ENCODE results near the gene PLIN1.
"Not testable (repeated sequence)": the region's sequence is repeated elsewhere in the genome, so short reads cannot be mapped to it uniquely, and the experiment has no call there.

Gene PLIN1, protein sequence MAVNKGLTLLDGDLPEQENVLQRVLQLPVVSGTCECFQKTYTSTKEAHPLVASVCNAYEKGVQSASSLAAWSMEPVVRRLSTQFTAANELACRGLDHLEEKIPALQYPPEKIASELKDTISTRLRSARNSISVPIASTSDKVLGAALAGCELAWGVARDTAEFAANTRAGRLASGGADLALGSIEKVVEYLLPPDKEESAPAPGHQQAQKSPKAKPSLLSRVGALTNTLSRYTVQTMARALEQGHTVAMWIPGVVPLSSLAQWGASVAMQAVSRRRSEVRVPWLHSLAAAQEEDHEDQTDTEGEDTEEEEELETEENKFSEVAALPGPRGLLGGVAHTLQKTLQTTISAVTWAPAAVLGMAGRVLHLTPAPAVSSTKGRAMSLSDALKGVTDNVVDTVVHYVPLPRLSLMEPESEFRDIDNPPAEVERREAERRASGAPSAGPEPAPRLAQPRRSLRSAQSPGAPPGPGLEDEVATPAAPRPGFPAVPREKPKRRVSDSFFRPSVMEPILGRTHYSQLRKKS

DNA sequence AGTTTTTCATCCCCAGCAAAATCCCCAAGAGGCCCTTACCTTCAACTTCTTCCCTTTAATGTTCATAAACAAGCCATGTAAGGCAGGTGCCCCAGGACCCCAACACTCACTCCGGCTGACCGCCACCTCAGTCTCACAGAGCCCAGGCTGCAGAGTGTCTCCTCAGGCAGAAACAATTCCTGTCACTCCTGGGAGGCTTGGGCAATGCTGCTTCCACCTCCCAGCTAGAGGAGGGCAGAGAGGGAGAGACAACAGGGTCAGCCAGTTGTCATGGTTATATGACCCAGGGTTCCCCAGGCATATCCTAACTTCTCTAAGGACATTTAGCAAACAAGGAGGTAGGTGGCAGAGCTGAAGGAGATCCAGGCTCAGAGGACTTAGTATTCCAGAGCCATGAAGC, at the start of gene PLIN1:
Gene PLIN1, minus strand, starts transcription at position 156 of the 400 bp plus-strand sequence. CDS start 1,878 bp downstream, outside the sequence.
- DNase-seq (ENCODE audit: low read depth, low spot score) = no peak
- no peak within 1 kb of the TSS for H3K27ac ChIP-seq

DNA sequence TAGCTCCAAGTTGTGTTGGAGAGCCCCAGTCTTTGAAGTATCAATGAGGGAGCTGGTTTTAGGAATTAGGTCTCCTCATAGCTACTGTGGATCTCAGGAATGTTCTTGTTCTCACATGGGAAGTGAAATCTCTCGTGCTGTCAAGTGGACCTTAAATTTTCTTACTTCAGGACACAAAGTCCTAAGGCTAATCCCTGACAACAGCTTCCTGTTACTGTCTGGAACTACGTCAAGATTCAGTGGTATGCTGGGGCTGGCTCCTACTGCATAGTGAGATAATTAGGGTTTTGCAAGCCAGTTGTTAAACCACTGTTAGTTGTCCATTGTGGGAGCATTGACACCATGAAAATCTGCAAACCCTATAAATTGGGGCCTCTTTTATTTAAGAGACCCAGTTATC, 49.1 kb upstream of the PLIN1 start:
- no peak for DNase-seq (ENCODE audit: low read depth, low spot score)

DNA sequence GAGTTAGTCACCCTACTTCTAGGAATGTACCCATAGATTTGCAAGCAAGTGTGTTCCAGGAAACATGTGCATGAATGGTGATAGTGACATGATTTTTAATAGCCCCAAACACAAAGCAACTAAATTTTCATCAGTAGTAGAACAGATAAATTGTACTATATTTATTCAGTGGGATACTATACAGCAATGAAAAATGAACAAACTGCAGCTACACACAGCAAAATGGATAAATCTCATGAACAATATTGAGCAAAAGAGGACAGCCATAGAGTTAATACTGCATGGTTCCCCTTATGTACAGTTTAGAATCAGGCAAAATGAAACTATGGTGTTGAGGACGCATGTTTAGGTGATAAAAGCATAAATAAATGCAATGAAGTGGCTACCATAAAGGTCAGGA, 45.9 kb upstream of the PLIN1 start:
- H3K27ac ChIP-seq = no peak overlapping the region

More for the DNA sequence above, 49.1 kb upstream of the PLIN1 start:
- no peak overlapping the region for H3K27ac ChIP-seq

DNA sequence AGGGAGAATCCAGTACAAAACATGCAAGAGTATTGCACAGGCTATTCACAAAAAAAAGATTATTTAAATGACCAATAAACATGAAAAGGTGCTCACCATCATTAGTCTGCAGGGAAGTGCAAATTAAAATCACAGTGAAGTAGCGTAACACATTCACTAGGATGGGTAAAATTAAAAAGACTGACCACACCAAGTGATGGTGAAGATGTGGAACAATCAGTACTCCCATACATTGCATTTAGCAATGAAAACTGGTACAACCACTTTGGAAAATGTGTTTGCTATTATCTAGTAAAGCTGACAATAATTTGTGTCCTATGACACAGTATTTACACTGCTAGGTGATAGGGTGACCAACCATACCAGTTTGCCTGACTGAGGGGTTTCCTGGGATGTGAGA, 45.5 kb upstream of the PLIN1 start:
- no peak for DNase-seq (ENCODE audit: low read depth, low spot score)
- H3K27ac ChIP-seq = no peak overlapping the region

More for the DNA sequence above, 45.9 kb upstream of the PLIN1 start:
- no peak for DNase-seq (ENCODE audit: low read depth, low spot score)

DNA sequence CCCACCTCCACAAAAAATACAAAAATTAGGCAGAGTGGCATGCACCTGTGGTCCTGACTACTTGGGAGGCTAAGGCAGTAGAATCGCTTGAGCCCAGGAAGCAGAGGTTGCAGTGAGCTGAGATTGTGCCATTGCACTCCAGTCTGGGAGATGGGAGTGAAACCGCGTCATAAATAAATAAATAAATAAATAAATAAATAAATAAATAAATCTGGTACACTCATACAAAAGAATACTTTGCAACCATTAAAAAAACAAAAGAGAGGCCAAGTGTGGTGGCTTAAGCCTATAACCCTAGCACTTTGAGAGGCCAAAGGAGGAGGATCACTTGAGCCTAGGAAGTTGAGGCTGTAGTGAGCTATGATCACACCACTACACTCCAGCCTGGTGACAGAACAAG, 43.9 kb upstream of the PLIN1 start:
- no peak for DNase-seq (ENCODE audit: low read depth, low spot score)
- H3K27ac ChIP-seq = no peak overlapping the region

DNA sequence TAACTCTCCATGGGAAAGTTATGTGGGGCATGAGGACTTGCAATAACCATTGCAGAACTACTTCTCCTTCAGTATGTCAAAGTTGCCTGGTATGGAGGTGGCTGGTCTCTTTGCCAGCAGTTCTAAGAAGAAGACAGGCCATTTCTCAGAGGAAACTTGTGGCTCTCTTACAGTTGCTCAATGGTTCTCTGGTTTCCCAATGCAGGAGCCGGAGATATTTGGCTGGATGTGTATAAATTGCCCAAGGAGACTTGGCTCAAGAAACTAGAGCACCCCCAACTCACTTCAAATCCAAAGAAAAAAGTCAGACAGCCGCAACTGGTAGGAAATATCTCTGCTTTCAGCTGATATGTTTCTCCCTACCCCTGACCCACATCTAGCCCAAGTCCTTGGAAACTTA, 35.6 kb upstream of the PLIN1 start:
- no peak overlapping the region for H3K27ac ChIP-seq
- DNase-seq (ENCODE audit: low read depth, low spot score) = no peak

DNA sequence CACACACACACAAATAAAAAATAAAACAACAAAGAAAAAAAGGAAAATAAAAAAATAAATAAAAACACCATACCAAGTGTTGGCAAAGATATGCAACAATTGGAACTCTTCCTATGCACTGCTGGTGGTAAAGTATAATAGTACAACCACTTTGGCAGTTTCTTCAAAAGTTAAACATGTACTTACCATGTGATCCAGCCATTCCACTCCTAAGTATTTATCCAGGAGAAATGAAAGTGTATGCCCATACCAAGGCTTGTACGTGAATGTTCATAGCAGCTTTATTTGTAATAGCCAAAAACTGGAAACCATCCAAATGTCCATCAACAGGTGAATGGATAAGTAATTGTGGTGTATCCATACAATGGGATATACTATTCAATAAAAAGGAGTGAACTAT, 28.4 kb upstream of the PLIN1 start:
- DNase-seq (ENCODE audit: low read depth, low spot score) = no peak

DNA sequence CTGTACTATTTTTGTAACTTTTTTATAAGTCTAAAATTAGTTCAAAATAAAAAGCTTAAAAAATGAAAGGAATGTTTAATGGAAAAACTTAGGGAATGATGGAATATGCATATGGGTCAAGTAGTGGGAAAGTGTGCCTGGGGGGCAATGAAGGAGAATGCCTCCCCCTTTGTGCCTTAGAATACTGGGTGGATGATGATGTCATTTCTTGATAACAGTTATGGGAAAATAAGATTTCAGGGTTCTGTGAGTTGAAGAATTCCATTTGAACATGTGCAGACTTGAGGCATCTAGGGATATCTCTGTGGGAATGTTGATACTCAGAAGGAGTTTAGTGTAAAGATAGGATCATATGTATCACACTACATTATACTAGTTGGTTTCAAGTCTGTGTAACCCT, 25.2 kb upstream of the PLIN1 start:
- no peak overlapping the region for H3K27ac ChIP-seq
- DNase-seq (ENCODE audit: low read depth, low spot score) = no peak

More for the DNA sequence above, 28.4 kb upstream of the PLIN1 start:
- no peak overlapping the region for H3K27ac ChIP-seq

DNA sequence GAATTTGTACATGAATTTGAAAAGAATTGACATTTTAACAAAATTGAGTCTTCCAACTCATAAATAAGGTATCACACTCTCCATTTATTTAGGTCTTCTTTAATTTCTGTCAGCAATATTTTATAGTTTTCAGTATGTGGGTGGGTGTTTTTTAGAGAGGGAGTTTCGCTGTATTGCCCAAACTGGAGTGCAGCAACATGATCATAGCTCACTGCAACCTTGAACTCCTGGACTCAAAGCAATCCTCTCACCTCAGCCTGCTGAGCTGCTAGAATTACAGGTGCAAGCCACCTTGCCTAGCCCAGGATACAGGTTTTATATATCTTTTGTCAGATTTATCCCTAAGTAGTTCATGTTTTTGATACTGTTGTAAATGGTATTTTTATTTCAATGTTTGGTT, 16.0 kb upstream of the PLIN1 start:
- no peak for DNase-seq (ENCODE audit: low read depth, low spot score)
- H3K27ac ChIP-seq = no peak overlapping the region

DNA sequence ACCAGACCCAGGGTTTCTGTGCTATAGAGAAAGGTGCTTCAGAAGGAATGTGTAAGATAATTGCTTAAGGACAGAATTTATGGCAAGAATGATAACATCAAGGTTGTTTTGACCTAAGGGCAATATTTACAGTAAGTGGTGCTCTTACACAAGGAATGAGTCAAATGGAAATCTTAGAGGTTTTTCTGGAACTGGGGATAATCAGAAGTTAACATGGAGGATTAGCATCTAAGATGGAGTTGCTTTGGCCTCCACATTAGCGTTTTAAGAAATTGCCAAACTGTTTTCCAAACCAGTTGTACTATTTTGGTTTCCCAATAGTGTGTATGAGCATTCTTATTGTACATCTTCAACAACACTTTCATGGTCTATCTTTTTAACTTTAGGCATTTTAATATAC, 14.5 kb upstream of the PLIN1 start:
- DNase-seq (ENCODE audit: low read depth, low spot score) = no peak
- no peak overlapping the region for H3K27ac ChIP-seq

DNA sequence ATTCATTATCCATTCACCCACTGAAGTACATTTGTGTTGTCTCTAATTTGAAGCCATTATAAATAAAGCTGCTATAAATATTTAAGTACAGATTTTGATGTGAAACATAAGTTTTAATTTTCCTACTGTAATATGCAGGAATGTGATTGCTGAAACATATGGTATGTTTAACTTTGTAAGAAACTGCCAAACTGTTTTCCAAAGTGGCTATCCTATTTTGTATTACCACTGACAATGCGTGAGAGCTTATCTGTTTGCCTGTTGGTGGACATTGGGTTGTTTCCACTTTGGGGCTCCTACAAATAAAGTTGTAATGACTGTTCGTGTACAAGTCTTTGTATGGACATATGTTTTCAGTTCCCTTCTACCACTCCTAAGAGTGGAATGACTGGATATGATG, 13.9 kb upstream of the PLIN1 start:
- H3K27ac ChIP-seq = no peak overlapping the region
- no peak for DNase-seq (ENCODE audit: low read depth, low spot score)

DNA sequence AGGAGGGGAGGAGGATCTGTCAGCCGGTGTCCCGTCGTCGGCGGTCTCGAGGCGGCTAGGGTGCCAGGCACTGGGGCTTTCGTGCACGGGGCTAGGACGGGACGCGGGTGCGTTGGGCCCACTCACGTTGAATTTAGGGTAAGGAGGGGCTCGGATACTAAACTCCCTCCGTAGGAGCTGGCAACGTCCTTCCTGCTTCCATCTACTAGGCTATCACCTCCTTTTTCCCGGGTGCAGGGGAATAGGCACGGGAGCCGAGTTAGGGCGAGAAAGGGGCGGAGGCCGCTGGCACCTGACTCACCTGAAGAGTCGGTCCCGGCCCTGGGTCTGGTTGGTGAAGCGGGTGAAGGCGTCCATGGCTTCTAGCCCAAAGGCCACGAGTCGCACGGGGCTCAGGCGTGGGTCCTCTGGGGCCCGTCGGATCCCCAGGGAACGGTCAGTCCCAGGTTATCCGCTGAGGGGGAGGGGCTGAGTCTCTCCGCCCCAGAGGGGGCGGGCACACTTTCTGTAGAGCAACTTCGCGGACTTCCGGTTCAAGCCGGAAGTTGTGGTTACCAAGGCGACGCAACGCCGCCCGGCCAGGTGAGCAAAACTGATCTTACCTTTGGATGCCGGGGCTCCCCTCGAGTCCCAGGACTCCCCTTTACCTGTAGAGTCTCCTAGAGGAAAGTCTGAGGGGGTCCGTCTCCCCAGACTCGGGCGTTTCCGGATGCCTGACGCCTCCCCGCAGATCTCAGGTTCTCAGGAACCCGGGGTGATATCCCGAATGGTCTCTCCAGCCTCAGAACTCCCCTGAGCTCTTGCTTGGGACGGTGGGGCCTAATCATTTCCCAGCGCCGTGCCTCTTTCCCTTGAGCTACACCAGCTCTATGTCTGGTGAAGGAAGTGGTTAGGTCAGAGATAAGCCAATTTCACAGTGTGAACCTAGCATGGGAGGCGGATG, 11.4 kb upstream of the PLIN1 start, which contains the start of the genes PEX11A and WDR93:
Gene PEX11A, minus strand, starts transcription at position 479 of the 943 bp plus-strand sequence. Its CDS starts 122 bp downstream, at position 357.
Gene WDR93, plus strand, starts transcription at position 536 of the 943 bp plus-strand sequence. CDS start 10,936 bp downstream, outside the sequence.
- DNase-seq (ENCODE audit: low read depth, low spot score) = no peak

DNA sequence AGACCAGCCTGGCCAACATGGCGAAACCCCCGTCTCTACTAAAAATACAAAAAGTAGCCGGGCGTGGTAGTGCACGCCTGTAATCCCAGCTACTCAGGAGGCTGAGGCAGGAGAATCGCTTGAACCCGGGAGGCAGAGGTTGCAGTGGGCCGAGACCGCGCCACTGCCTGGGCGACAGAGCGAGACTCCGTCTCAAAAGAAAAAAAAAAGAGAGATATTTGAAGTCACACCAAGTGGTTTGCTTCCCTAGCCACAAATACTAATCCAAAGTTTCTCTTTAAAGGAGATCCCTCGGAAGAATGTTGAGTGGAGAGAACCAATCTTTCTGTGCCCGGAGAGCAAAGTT, 10.7 kb upstream of the PLIN1 start:
- not testable (repeated sequence) for H3K27ac ChIP-seq; DNase-seq (ENCODE audit: low read depth, low spot score)

More for the DNA sequence above, 11.4 kb upstream of the PLIN1 start, which contains the start of the genes PEX11A and WDR93:
- H3K27ac ChIP-seq = no peak within 1 kb of the TSS

DNA sequence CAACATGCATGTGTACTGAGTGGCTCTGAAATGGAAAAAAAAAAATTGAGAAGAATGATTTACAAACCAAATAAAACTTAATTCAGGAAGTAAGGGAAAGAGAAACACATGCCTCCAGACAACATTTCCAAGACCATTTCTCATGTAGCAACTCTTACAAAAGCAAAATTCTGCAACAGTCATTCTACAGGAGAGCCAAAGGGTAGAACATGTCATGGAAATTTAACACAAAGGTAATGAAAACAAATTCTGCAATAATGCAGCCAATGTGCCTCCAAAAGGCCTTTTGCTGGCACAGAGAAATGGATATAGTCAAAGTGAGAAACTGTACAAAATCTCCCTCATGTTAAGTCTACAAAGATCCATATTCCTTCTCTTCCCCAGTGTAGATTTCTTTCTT, 7.4 kb upstream of the PLIN1 start:
- no peak for DNase-seq (ENCODE audit: low read depth, low spot score)
- H3K27ac ChIP-seq = no peak overlapping the region

DNA sequence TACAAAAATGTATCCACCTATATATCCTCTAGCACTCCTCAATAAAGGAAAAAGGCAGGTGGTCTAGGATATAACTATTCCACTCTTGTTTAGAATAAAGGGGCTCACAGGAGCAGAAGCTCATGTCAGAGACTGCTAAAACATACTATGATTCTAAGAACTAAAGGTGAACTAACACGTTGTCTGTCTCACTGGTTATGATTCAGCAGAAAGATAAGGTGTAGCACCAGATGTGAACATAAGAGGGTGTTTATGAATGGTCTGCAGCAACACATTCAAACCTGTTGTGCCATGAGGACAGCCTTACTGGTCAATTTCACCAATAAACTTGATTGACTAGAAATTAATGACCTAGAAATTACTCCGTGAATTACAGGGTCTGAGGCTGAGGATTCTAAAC, 6.8 kb upstream of the PLIN1 start:
- H3K27ac ChIP-seq = no peak overlapping the region
- no peak for DNase-seq (ENCODE audit: low read depth, low spot score)

DNA sequence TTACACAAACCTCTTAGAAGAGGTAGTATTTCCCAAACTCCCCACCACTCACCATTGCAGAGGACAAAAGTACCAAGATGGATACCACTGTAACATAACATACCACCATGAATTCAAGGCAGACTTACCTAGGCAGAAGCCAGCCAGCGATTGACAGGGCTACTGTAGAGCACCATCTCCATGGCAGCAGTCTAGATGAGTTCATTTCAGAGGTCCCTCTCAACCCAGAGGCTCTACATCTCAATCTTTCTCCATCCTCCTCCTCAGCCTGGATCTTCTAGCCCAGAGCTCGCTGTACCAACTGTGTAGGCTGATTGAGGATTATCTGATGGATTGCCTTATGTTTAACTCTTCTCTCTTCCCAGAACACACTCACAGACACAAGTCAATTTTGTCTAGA, 2.0 kb upstream of the PLIN1 start:
- H3K27ac ChIP-seq = no peak overlapping the region
- no peak for DNase-seq (ENCODE audit: low read depth, low spot score)

DNA sequence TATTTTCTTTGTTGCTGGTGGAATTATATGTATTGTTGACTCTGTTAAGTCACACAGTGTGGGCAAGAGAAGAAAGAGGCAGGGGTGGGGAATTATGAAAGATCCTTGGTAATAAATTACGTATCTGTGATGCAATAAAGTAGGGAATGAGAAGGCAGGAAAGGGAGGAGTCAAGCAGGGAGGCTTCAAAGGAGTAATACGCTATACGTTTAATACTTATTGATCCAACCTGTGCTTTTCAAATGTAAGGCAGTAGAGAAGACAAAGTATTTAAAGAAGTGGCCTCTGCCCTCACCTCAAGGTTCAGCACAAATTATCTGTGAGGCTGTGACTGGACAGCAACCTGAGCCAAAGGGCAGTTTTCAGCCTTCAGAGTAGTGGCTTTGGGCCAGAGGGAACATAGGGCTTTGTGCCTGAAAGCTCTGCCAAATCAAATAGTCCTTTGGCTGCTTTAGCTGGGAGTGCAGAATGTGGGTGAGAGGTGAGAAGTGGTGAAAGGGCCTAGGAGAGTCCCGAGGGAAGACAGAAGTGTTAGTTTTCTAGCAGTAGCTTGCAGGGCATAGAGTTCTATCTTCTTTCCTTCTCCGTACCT, 1.2 kb upstream of the PLIN1 start:
- no peak overlapping the region for H3K27ac ChIP-seq
- no peak for DNase-seq (ENCODE audit: low read depth, low spot score)

DNA sequence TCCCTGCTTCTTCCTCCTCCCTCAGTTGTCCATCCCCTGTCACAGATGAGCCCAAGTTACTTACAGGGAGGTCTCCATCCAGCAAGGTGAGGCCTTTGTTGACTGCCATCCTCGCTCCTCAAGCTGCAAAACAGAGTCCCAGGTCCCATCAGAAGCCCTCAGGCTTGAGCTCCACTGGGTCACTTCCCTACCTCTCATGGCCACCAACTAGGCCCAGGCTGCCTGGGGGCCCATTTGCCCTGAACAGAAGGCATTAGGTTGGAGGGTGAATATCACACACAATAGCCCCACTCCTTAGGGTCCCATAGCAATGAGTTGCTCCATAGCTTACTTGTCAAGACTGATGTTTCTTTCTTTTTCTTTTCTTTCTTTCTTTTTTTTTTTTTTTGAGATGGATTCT, 1.8 kb downstream of the PLIN1 start:
- DNase-seq (ENCODE audit: low read depth, low spot score) = no peak
- no peak overlapping the region for H3K27ac ChIP-seq

DNA sequence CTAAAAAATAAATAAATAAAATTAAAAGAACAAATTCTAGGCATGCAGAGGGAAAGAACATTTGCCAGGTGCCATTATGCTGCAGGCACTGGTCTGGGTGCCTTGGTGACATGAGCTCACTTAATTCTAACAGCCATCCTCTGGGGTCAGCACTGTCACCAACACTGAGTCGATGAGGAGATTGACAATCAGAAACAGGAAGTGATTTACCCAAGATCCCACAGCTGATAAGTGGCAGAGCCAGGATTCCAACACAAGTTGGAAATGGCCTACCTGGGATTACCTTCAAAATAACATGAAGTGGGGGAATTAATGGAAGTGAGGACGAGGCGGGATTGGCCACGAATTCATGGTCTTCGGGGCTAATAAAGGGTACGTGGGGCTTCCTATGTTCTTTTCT, 3.6 kb downstream of the PLIN1 start:
- no peak for DNase-seq (ENCODE audit: low read depth, low spot score)
- no peak overlapping the region for H3K27ac ChIP-seq

DNA sequence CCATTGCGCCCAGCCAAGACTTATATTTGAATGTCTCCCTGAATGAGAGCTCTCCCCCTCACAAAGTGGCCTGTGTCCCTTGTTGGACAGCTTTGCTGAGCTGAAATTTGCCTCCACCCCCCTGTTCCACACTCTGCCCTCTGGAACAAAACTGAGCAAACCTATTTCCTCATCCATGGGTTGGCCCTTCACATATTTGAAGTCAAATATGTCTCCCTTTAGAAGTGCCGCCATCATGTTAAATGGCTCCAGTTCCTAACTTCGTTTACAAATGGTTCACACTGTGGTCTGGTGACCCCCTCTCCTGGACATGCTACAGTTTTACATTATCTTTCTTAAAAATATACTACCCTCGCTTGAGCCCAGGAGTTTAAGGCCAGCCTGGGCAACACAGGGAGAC, 4.6 kb downstream of the PLIN1 start:
- no peak for DNase-seq (ENCODE audit: low read depth, low spot score)
- H3K27ac ChIP-seq = no peak overlapping the region
